GM18870 (cell line): Measurements from ENCODE around the gene SLC22A7.

Experiments used
- ATAC-seq: cut with Tn5 transposase; IDR thresholded peaks from one replicate; pipeline ENCODE4 v1.9.1; 2021; ENCODE audit warnings: moderate library complexity; ENCODE audit not compliant: unreplicated experiment

The SLC22A7 gene

GRCh38 chr6:43264599-43265145 is 33.4 kb upstream of the SLC22A7 start:
- ATAC-seq: no peak

- no peak for ATAC-seq
Observed at GRCh38 chr6:43265564-43265963, 32.5 kb upstream of the SLC22A7 start.

GRCh38 chr6:43267619-43268354 is 30.3 kb upstream of the SLC22A7 start:
- ATAC-seq: no peak

GRCh38 chr6:43268355-43268700 is 29.7 kb upstream of the SLC22A7 start:
- no peak for ATAC-seq

GRCh38 chr6:43268782-43269272 is 29.2 kb upstream of the SLC22A7 start:
- ATAC-seq: no peak

- no peak for ATAC-seq
Observed at GRCh38 chr6:43269273-43270007, 28.6 kb upstream of the SLC22A7 start.

- ATAC-seq: no peak
Observed at GRCh38 chr6:43271103-43271815, 26.8 kb upstream of the SLC22A7 start.

- ATAC-seq: no peak
Observed at GRCh38 chr6:43271944-43272343, 26.1 kb upstream of the SLC22A7 start.

- no peak for ATAC-seq
Observed at GRCh38 chr6:43273707-43274106, 24.4 kb upstream of the SLC22A7 start.

GRCh38 chr6:43274127-43274915 is 23.7 kb upstream of the SLC22A7 start:
- ATAC-seq: no peak

GRCh38 chr6:43274916-43275597 is 23.0 kb upstream of the SLC22A7 start:
- no peak for ATAC-seq

- no peak for ATAC-seq
Observed at GRCh38 chr6:43275801-43276576, 22.1 kb upstream of the SLC22A7 start.

- no peak for ATAC-seq
Observed at GRCh38 chr6:43276577-43277305, 21.3 kb upstream of the SLC22A7 start.

- no peak for ATAC-seq
Observed at GRCh38 chr6:43277306-43277642, 20.8 kb upstream of the SLC22A7 start.

- no peak for ATAC-seq
Observed at GRCh38 chr6:43277643-43278523, 20.2 kb upstream of the SLC22A7 start.

GRCh38 chr6:43278524-43279078 is 19.5 kb upstream of the SLC22A7 start:
- no peak for ATAC-seq

- ATAC-seq: no peak
Observed at GRCh38 chr6:43280234-43280633, 17.8 kb upstream of the SLC22A7 start.
